ENCODE data around the gene DOCK2. TPM values are rescaled to one million over a fixed set of nuclear protein-coding genes. Genes with fewer than 3 reads are reported as not detected.

The DOCK2 gene
- polyA plus RNA-seq, 2 of the 4 experiments (the other 2 are of a cell fraction): 2.1 to 4.6 TPM

- ATAC-seq (no peak), FAIRE-seq (no peak), DNase-seq (ENCODE audit: low read depth in 1 of 2, low spot score in 1 of 2) (no peak)
- no peak overlapping the region; a peak in 1 of 6 replicates for H3K27ac ChIP-seq
- WGBS (ENCODE audit: missing lambda C conversion rate): 68% methylated on average over 6 of the region's 6 CpGs
- ChIA-PET POLR2A (no interaction called here), CTCF (interaction anchor here (1.4 kb wide), 1 partner anchor 199 kb away, joined by 3 read pairs; the partner anchor contains the start of gene INSYN2B)
- no peak for TF ChIP-seq ZNF302 (CRISPR knock-in tag; IDR thresholded peaks at IDR 0.05)
- TF ChIP-seq CBX2 (IDR thresholded peaks at IDR 0.05; ENCODE audit: borderline replicate concordance, low read depth): no peak
- no peak for TF ChIP-seq PHF8 (IDR thresholded peaks at IDR 0.05; ENCODE audit: borderline replicate concordance, low read depth)
- TF ChIP-seq HOXB13 (CRISPR knock-in tag; IDR thresholded peaks at IDR 0.05; ENCODE audit: low read depth): no peak
- no peak for TF ChIP-seq RNF2 (IDR thresholded peaks at IDR 0.05; ENCODE audit: borderline replicate concordance, low read depth)
- TF ChIP-seq NR3C1 (IDR thresholded peaks at IDR 0.05): no peak
- TF ChIP-seq HOXA7 (CRISPR knock-in tag; IDR thresholded peaks at IDR 0.05): no peak
- TF ChIP-seq HES2 (IDR thresholded peaks at IDR 0.05): no peak
- no peak for TF ChIP-seq HDAC2 (IDR thresholded peaks at IDR 0.05)
- no peak for TF ChIP-seq E2F6 (IDR thresholded peaks at IDR 0.05; ENCODE audit: borderline replicate concordance, low read depth)
- no peak for TF ChIP-seq NPAS2 (CRISPR knock-in tag; IDR thresholded peaks at IDR 0.05; ENCODE audit: borderline replicate concordance)
- no peak for TF ChIP-seq KDM5A (IDR thresholded peaks at IDR 0.05)
- no peak for TF ChIP-seq ATOH8 (CRISPR knock-in tag; IDR thresholded peaks at IDR 0.05; ENCODE audit: low read depth)
- TF ChIP-seq SREBF2 (IDR thresholded peaks at IDR 0.05): no peak
- TF ChIP-seq EP300 (IDR thresholded peaks at IDR 0.05): no peak
- TF ChIP-seq CHD4 (IDR thresholded peaks at IDR 0.05; ENCODE audit: borderline replicate concordance): no peak
- TF ChIP-seq FOSB (CRISPR knock-in tag; IDR thresholded peaks at IDR 0.05): no peak
- H3K4me2 ChIP-seq: no peak overlapping the region
- peaks cover 15% of the 10 kb centered on the region for H3K4me1 ChIP-seq
- H3K4me3 ChIP-seq: no peak overlapping the region
- no peaks in the 10 kb centered on the region for H3K9me3 ChIP-seq
Observed at GRCh38 chr5:169781420-169782345, 144.6 kb downstream of the DOCK2 start.

GRCh38 chr5:169785771-169786618 lies 148.9 kb downstream of the DOCK2 start:
- DNase-seq (ENCODE audit: low read depth in 1 of 2, low spot score in 1 of 2): peak in 1 of 2 experiments; percentile 39
- Histone ChIP-seq H3K9me3 (no peaks in the 10 kb centered on the region), H3K4me1 (peaks cover 32% of the 10 kb centered on the region), H3K4me2 (peak overlapping the region; percentile 68), H3K4me3 (no peak overlapping the region), H3K27ac (peak overlapping the region; percentile 56 to 73; a peak in 5 of 6 replicates)
- FAIRE-seq: no peak
- 20% methylated on average over 5 of the region's 5 CpGs for WGBS (ENCODE audit: missing lambda C conversion rate)
- ChIA-PET POLR2A (no interaction called here), CTCF (interaction anchor here (1.0 to 2.1 kb wide), 2 partner anchors 18 to 106 kb away, joined by 3 to 6 read pairs; no protein-coding TSS in a partner anchor)
- ATAC-seq: peak; percentile 39 to 68; a peak in 5 of 6 replicates
- TF ChIP-seq POLR2AphosphoS2 (conservative IDR thresholded peaks at IDR 0.05; ENCODE audit: low read length): no peak
- peak; percentile 72; the same call in 1 of the 2 replicates for TF ChIP-seq GATA3 (IDR thresholded peaks at IDR 0.05; ENCODE audit: borderline replicate concordance)
- TF ChIP-seq NFE2L2 (conservative IDR thresholded peaks at IDR 0.05; ENCODE audit: low read length): no peak
- no peak for TF ChIP-seq E2F6 (IDR thresholded peaks at IDR 0.05; ENCODE audit: borderline replicate concordance, low read depth)
- TF ChIP-seq RFX5 (IDR thresholded peaks at IDR 0.05): no peak
- no peak for TF ChIP-seq CHD4 (IDR thresholded peaks at IDR 0.05; ENCODE audit: borderline replicate concordance)
- no peak for TF ChIP-seq HOXB13 (CRISPR knock-in tag; IDR thresholded peaks at IDR 0.05; ENCODE audit: low read depth)
- no peak for TF ChIP-seq RARB (CRISPR knock-in tag; IDR thresholded peaks at IDR 0.05)
- no peak for TF ChIP-seq CTCF (IDR thresholded peaks at IDR 0.05)
- peak in 1 of 2 experiments; percentile 5; a peak in 1 of 5 replicates for TF ChIP-seq RAD21 (conservative IDR thresholded peaks at IDR 0.05 in 1 of 2, IDR thresholded peaks at IDR 0.05 in 1 of 2)
- TF ChIP-seq HMGXB4 (CRISPR knock-in tag; IDR thresholded peaks at IDR 0.05; ENCODE audit: borderline replicate concordance): no peak
- no peak for TF ChIP-seq RNF2 (IDR thresholded peaks at IDR 0.05; ENCODE audit: borderline replicate concordance, low read depth)
- no peak for TF ChIP-seq CEBPB (IDR thresholded peaks at IDR 0.05)
- TF ChIP-seq RCOR1 (IDR thresholded peaks at IDR 0.05; ENCODE audit: low read depth, low read length): no peak
- TF ChIP-seq NR3C1 (IDR thresholded peaks at IDR 0.05): no peak

All from A549 (cell line).